Mucosa of stomach (tissue), 1 donor: ENCODE measurements around the gene TSKU.
"Not testable (repeated sequence)": the region's sequence is repeated elsewhere in the genome, so short reads cannot be mapped to it uniquely, and the experiment has no call there.

Experiments used
- H3K27me3 ChIP-seq: one replicate; pipeline ENCODE4 v1.7.0; 2013; ENCODE audit warnings: mild to moderate bottlenecking, low read length; ENCODE audit not compliant: control insufficient read depth, insufficient read depth
- H3K36me3 ChIP-seq: one replicate; pipeline ENCODE4 v1.7.0; 2013; ENCODE audit warnings: low read length; ENCODE audit not compliant: control insufficient read depth, insufficient read depth
- H3K4me1 ChIP-seq: one replicate; pipeline ENCODE4 v1.7.0; 2013; ENCODE audit warnings: mild to moderate bottlenecking, low read length; ENCODE audit not compliant: control insufficient read depth, insufficient read depth
- H3K4me3 ChIP-seq: one replicate; pipeline ENCODE4 v1.7.0; 2013; ENCODE audit warnings: low read length
- H3K9ac ChIP-seq: one replicate; pipeline ENCODE4 v1.7.0; 2013; ENCODE audit warnings: mild to moderate bottlenecking, low read length, moderate library complexity
- H3K9me3 ChIP-seq: one replicate; pipeline ENCODE4 v1.7.0; 2013; ENCODE audit warnings: mild to moderate bottlenecking, low read length, moderate library complexity; ENCODE audit not compliant: control insufficient read depth
- donor health status: Pancreatic carcinoma.

Gene TSKU

DNA sequence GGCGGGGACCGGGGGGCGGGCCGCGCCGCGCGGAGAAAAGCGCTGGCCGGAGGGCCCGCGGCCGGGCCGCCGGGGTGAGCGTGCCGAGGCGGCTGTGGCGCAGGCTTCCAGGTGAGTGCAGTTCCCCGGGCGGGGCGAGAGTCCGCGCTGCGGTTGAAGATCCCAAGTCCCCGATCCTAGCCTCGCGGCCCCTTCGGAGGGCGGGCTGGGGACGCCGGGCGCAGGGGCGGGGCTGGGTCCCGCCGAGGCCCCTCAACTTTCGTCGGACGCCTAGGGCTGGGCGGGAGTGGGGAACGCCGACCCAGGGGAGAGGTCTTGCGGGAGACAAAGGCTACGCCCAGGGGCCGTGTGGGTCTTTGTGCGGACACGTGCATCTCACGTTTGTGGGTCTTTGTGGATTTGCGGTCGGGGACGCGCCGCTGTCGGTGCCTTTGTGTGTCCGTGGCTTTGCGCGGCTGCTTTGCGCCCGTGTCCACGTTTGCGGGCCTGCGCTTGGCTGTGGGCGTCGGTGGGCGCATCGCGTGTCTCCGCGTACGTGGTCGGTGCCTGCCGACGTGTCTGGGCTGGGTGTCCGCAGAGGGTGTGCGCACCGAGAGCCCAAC is at the start of gene TSKU:
TSS of gene TSKU (plus strand) at position 63 of the 602 bp plus-strand sequence. CDS start 12,261 bp downstream, outside the sequence.
- Histone ChIP-seq H3K9ac (peak within 1 kb of the TSS; percentile 91), H3K9me3 (no peaks in the 10 kb centered on the region), H3K4me3 (peak within 1 kb of the TSS; percentile 68), H3K36me3 (no peaks in the 10 kb centered on the region), H3K27me3 (no peaks in the 10 kb centered on the region), H3K4me1 (peaks cover 48% of the 10 kb centered on the region)

- H3K27me3 ChIP-seq, H3K4me3 ChIP-seq, H3K9ac ChIP-seq, H3K36me3 ChIP-seq, H3K9me3 ChIP-seq: not testable (repeated sequence)
- peaks cover 17% of the 10 kb centered on the region for H3K4me1 ChIP-seq
Measured at GRCh38 chr11:76733906-76734305, 49.2 kb upstream of the TSKU start.

DNA sequence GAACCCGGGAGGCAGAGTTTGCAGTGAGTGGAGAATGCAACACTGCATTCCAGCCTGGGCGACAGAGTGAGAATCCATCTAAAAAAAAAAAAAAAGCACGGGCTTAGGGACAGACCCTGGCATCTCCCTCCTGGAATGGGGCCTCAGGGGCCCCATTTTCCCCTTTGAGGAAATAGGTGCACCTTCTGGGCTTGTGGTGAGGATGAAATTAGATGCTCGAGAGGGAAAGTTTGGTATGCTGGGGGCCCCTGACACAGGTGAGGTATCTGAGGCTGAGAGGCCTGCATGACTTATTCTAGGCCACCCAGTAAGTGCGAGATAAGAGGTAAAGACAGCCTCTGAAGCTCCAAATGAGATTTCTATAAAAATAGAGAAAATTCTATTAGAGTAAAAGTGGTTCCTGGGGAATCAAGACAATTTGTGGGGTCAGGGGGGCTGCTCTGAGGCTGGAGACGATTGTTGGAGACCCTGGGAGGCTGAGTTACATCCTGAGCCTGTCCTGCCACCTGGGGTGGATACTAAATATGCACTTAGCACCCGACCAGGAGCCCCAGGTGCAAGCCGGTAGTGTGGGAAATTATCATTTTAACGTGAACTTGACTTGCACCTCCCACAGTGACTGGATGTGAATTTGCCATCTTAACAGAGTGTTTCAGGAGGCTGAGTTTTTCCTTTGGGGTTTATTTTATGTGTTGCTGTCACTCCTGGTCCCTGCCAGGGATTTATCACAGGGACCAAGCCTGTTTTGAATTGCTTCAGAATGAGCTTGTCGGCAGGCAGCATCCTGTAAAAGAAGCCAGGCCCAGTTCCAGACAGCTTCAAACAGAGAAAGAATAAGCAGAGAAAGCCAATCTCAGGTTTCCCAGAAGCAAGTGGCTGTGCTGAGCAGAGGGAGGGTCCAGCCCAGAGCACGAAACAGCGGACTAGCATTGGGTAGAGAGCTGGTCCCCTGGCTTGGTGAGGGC is 48.4 kb upstream of the TSKU start:
- H3K4me3 ChIP-seq: no peak overlapping the region
- peaks cover 19% of the 10 kb centered on the region for H3K4me1 ChIP-seq
- H3K9me3 ChIP-seq: no peaks in the 10 kb centered on the region
- H3K27me3 ChIP-seq: no peaks in the 10 kb centered on the region
- H3K36me3 ChIP-seq: no peaks in the 10 kb centered on the region
- H3K9ac ChIP-seq: no peak overlapping the region

GRCh38 chr11:76735841-76736240 is 47.3 kb upstream of the TSKU start:
- H3K27me3 ChIP-seq: no peaks in the 10 kb centered on the region
- peaks cover 19% of the 10 kb centered on the region for H3K4me1 ChIP-seq
- no peaks in the 10 kb centered on the region for H3K36me3 ChIP-seq
- no peak overlapping the region for H3K9ac ChIP-seq
- H3K4me3 ChIP-seq: no peak overlapping the region
- H3K9me3 ChIP-seq: no peaks in the 10 kb centered on the region

GRCh38 chr11:76736266-76736665 is 46.9 kb upstream of the TSKU start:
- Histone ChIP-seq H3K9me3 (no peaks in the 10 kb centered on the region), H3K27me3 (no peaks in the 10 kb centered on the region), H3K36me3 (no peaks in the 10 kb centered on the region), H3K4me1 (peaks cover 19% of the 10 kb centered on the region), H3K4me3 (no peak overlapping the region), H3K9ac (no peak overlapping the region)

- H3K4me1 ChIP-seq: peaks cover 19% of the 10 kb centered on the region
- no peak overlapping the region for H3K4me3 ChIP-seq
- no peaks in the 10 kb centered on the region for H3K9me3 ChIP-seq
- H3K9ac ChIP-seq: no peak overlapping the region
- H3K36me3 ChIP-seq: no peaks in the 10 kb centered on the region
- H3K27me3 ChIP-seq: no peaks in the 10 kb centered on the region
Measured at GRCh38 chr11:76736773-76737495, 46.2 kb upstream of the TSKU start.

- Histone ChIP-seq H3K4me1 (peaks cover 24% of the 10 kb centered on the region), H3K36me3 (no peaks in the 10 kb centered on the region), H3K9ac (no peak overlapping the region), H3K9me3 (no peaks in the 10 kb centered on the region), H3K4me3 (no peak overlapping the region), H3K27me3 (no peaks in the 10 kb centered on the region)
Measured at GRCh38 chr11:76738618-76739240, 44.4 kb upstream of the TSKU start.

GRCh38 chr11:76739798-76740197 is 43.4 kb upstream of the TSKU start:
- Histone ChIP-seq H3K4me1 (peaks cover 35% of the 10 kb centered on the region), H3K4me3 (no peak overlapping the region), H3K9ac (no peak overlapping the region), H3K9me3 (no peaks in the 10 kb centered on the region), H3K27me3 (no peaks in the 10 kb centered on the region), H3K36me3 (no peaks in the 10 kb centered on the region)

GRCh38 chr11:76740772-76741171 is 42.4 kb upstream of the TSKU start:
- Histone ChIP-seq H3K27me3 (no peaks in the 10 kb centered on the region), H3K4me3 (no peak overlapping the region), H3K4me1 (peaks cover 45% of the 10 kb centered on the region), H3K36me3 (no peaks in the 10 kb centered on the region), H3K9me3 (no peaks in the 10 kb centered on the region), H3K9ac (no peak overlapping the region)

- Histone ChIP-seq H3K36me3 (no peaks in the 10 kb centered on the region), H3K9ac (no peak overlapping the region), H3K4me3 (no peak overlapping the region), H3K9me3 (no peaks in the 10 kb centered on the region), H3K4me1 (peaks cover 39% of the 10 kb centered on the region), H3K27me3 (no peaks in the 10 kb centered on the region)
Measured at GRCh38 chr11:76742902-76743301, 40.3 kb upstream of the TSKU start.

- Histone ChIP-seq H3K27me3 (no peaks in the 10 kb centered on the region), H3K9me3 (no peaks in the 10 kb centered on the region), H3K9ac (no peak overlapping the region), H3K4me1 (peaks cover 35% of the 10 kb centered on the region), H3K36me3 (no peaks in the 10 kb centered on the region), H3K4me3 (no peak overlapping the region)
Measured at GRCh38 chr11:76744186-76745043, 38.7 kb upstream of the TSKU start.
